HG02870 (cell line): ENCODE data around the gene USP6.
"Not testable (repeated sequence)": the region's sequence is repeated elsewhere in the genome, so short reads cannot be mapped to it uniquely, and the experiment has no call there.

Experiments
- ATAC-seq: cut with Tn5 transposase; IDR thresholded peaks from one replicate; pipeline ENCODE4 v1.9.1; 2021; ENCODE audit warnings: mild to moderate bottlenecking, moderate library complexity; ENCODE audit not compliant: unreplicated experiment

Gene USP6

GRCh38 chr17:5134571-5134970 lies 18.7 kb downstream of the USP6 start:
- not testable (repeated sequence) for ATAC-seq

DNA sequence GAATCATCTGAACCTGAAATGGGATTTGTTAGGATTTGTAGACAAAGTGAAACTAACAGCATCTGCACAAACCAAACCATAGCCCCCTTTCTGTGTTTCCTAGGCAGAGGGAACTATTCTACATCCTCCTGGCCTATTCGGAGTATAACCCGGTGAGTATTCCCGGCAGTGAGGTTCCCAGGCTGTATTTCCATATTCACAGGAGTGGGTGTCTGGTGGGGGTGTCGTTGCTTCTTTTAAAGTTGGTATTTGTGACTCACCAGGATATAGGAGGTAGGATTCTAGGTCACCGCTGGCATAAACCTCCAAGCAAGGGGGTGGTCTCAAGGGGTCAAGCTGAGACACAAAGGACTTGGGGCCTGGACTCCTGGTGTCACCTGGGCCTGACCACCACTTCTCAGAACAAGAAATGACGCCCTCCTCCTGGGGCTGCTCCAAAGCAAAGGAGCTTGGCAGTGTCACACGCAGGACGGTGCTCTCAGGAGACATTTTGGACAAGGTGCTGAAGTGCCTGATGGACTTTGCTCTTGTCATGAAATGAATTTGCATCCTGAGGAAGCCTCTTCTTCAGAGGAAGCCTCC lies 19.4 kb downstream of the USP6 start:
- not testable (repeated sequence) for ATAC-seq

DNA sequence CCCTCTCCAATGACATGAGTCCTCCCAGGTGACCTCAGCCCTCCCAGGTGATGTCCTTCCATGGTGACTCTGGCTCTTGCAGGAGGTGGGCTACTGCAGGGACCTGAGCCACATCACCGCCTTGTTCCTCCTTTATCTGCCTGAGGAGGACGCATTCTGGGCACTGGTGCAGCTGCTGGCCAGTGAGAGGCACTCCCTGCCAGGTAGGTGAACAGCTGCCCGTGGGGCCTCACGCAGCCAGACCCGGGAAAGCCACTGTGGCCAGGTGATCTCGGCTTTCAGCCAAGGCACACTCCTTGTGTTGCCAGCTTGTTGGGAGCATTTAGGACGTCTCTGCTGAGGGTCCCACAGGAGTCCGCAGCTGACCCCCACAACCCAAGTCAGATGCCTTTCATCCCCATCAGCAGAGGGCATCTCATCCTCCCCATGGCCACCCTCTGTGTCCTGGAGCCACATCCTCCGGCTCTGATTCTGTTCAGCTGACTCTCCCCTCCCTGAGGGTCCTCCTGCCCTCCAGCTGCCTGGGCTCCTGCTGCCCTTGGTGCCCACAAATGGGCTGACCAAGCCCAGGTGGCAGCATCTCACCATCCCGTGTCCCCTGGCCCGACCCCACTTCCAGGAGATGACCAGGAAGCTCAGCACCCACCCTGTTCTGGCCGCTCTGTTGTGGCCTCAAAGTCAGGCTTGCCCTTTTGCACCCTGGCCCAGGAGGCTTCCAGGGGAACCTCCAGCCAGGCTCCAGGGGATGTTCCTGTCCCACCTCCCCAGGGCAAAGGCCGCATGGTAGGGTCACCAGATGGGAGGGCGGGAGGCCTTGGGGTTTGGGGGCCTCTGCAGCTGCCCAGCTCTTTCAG lies 20.1 kb downstream of the USP6 start:
- no peak for ATAC-seq

- ATAC-seq, result not testable (repeated sequence)
These were observed 21.0 kb downstream of the USP6 start for GRCh38 chr17:5136580-5137412.

- not testable (repeated sequence) for ATAC-seq
These were observed 21.8 kb downstream of the USP6 start for GRCh38 chr17:5137511-5138197.

DNA sequence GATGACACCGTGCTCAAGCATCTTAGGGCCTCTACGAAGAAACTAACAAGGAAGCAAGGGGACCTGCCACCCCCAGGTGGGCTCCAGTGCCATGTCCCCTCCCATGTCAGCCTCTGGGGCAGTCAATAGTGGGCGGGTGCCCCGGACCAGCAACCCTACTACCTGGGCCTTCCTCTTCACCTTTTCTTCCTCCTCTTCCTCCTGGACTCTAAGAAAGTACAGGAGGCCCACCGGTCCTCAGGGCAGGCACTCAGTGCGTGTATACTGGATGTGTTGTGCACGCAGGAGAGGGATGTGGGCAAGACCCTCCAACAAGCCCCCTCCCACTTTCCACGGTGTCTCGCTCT lies 22.3 kb downstream of the USP6 start:
- not testable (repeated sequence) for ATAC-seq

DNA sequence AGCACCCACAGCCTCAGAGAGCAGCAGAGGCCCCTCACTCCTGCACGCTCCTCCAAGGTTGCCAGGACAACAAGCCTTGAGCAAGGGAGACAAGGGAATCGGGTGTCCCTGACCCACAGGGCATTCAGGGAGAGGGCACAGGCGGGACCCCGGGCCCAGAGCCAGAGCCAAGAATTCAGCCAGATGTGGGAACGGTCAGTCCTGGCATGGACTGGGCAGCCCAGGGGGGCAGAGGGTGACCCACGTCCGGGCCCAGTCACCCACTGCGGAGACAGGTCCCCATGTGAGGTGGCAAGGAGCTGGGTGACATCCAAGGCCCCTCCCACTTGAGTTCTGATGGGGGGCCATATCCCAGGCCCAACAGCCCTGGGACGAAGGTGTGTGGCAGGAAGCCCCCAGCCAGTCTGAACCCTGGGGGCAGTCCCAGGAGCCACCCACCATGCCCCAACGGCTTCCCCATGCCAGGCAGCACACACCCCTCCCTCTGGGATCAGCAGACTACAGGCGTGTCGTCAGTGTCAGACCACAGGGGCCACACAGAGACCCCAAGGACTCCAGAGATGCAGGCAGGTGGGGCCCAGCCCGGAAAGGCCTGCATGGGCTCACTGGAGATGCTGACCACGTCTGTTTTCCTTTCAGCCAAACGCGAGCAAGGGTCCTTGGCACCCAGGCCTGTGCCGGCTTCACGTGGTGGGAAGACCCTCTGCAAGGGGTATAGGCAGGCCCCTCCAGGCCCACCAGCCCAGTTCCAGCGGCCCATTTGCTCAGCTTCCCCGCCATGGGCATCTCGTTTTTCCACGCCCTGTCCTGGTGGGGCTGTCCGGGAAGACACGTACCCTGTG lies 23.0 kb downstream of the USP6 start:
- ATAC-seq, result no peak

- no peak for ATAC-seq
These were observed 23.6 kb downstream of the USP6 start for GRCh38 chr17:5139458-5139732.

DNA sequence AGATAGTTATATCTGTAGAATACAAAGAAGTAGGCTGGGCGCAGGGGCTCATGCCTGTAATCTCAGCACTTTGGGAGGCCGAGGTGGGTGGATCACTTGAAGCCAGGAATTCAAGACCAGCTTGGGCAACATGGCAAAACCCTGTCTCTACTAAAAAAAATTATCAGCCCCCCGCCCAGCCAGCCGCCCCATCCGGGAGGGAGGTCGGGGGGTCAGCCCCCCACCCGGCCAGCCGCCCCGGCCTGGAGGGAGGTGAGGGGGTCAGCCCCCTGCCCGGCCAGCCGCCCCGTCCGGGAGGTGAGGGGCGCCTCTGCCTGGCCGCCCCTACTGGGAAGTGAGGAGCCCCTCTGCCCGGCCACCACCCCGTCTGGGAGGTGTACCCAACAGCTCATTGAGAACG lies 27.0 kb downstream of the USP6 start:
- ATAC-seq, result not testable (repeated sequence)

GRCh38 chr17:5146122-5146521 lies 30.3 kb downstream of the USP6 start:
- not testable (repeated sequence) for ATAC-seq

GRCh38 chr17:5160702-5161101 lies 44.9 kb downstream of the USP6 start:
- not testable (repeated sequence) for ATAC-seq

DNA sequence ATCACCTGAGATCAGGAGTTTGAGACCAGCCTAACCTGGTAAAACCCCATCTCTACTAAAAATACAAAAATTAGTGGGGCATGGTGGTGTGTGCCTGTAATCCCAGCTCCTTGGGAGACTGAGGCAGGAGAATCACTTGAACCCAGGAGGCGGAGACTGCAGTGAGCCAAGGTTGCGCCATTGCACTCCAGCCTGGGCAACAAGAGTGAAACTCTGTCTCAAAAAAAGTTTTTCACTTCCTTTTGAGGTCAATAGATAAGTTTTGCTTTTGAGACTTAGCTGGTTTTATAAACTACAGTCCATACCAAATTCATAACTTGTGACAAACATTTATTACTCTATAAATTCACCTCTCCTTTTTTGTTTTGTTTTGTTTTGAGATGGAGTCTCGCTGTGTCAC lies 46.0 kb downstream of the USP6 start:
- ATAC-seq, result not testable (repeated sequence)

- ATAC-seq, result no peak
These were observed 48.6 kb downstream of the USP6 start for GRCh38 chr17:5164436-5164835.

DNA sequence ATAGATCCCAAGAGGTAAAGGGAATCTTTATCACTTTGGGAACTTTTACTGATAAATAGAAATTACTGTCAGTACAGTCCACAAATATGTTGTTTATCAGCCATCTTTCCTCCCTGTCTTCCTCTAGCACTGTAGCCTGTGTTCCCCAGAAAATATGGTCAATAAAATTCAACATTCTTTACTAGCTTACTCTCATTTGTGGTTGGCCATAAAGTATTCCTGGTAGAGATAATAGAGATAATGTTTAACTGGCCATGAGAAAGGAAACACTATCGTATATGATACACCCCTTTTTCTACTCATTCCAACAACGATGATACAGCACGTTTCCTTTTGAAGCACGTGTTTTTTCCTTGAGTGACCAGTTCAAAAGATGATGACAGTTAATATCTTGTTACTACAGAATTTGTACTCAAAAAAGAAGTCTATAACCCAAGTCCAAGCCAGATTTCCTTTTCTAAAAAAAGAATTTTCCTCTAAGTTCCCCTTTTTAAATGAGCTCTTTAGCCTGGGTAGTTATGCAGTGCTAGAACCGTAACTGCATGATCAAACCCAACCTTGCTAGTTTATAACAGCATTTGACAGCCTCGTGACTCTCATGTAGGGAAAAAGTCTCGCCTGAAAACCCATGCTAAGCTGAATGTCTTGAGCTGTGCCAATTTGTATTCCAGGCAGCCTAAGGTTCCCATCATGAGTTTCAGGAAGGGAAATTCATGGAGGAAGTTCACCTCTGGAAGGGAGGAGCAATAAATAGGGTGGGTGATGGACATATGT lies 50.1 kb downstream of the USP6 start:
- not testable (repeated sequence) for ATAC-seq

- ATAC-seq, result not testable (repeated sequence)
These were observed 59.2 kb downstream of the USP6 start for GRCh38 chr17:5175027-5175426.

DNA sequence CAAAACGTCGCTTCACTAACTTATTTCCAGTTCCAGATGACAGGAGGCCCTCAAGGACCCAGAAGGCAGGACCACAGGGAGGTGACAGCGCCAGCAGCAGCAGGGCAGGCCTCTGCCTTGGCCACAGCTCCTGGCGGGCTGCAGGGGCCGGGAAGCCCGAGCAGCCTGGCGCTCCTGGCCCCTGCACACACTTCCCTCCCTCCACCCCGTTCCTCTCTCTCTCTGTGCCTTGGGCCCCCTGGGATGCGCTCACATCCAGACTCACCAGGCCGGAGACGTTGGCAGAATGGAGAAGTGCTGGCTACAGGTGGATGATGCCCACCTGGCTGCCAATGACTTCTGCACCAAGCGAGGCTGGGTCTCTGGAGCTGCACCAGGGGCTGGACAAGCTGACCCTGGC lies 63.2 kb downstream of the USP6 start:
- ATAC-seq, result no peak

DNA sequence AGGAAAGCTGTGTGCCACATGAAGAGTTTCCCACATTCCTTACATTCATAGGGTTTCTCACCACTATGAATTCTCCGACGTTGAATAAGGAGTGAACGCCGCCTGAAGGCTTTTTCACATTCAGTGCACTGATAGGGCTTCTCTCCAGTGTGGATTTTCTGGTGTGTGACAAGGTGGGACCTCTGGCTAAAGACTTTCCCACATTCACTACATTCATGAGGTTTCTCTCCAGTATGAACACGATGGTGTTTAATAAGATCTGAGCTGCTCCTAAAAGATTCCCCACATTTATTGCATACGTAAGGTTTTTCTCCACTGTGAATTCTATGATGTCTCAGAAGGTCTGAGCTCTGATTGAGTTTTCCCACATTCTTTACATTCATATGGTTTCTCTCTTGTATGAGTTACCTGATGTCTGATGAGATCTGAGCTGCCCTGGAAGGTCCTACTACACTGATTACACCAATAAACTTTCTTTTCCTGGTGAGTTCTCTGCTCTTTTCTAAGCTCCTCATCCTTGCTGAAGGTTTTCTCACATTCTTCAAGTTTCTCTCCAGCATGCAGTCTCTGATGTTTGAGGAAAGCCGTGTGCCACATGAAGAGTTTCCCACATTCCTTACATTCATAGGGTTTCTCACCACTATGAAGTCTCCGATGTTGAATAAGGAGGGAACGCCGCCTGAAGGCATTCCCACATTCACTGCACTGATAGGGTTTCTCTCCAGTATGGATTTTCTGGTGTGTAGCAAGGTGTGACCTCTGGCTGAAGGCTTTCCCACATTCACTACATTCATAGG lies 65.9 kb downstream of the USP6 start:
- ATAC-seq, result no peak

- no peak for ATAC-seq
These were observed 67.0 kb downstream of the USP6 start for GRCh38 chr17:5182597-5183409.
